Gastroesophageal sphincter (tissue), 3 donors: ENCODE measurements around the gene GLDC.

Experiments
- EP300 ChIP-seq: sonication (generic); formaldehyde crosslinking; IDR thresholded peaks from one replicate; pipeline ENCODE4 v1.6.1; 2017; ENCODE audit warnings: antibody characterized with exemption, mild to moderate bottlenecking
- POLR2A ChIP-seq, 2 donors: fragments of 450-650 bp; IDR thresholded peaks; one replicate each; pipeline ENCODE4 v1.6.1; 2017; ENCODE audit warnings: antibody characterized with exemption in 2 of 2, mild to moderate bottlenecking in 2 of 2, moderate library complexity in 1 of 2
- TF ChIP-seq, protein P1 (sequence below), 4 experiments: fragments of 200-600 bp in 2 of 4; fragments of 450-650 bp in 2 of 4; sonication (generic) in 1 of 4; IDR thresholded peaks; one replicate each; pipeline ENCODE4 v1.5.1; 2017 to 2019; ENCODE audit warnings: antibody characterized with exemption in 4 of 4, mild to moderate bottlenecking in 2 of 4, moderate library complexity in 2 of 4

DNA sequence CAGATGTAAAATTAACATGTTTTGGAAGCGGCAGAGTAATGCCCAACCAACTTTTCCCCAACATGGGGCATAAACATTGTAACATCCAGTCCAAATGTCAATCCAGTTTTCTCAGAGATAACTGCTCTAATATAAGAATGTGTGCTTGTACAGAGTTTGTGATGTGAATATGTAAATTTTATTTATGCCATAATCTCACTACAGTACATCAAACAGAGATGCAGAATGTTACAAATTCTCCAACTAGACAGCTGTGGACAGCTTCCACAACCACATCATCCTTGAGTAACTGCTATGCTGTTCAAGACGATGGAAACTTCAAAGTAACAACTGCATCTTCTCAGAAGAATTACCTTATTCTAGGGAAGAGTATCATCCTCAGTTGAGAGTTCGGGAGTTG is 109.9 kb downstream of the GLDC start:
- TF ChIP-seq, protein P1, sequence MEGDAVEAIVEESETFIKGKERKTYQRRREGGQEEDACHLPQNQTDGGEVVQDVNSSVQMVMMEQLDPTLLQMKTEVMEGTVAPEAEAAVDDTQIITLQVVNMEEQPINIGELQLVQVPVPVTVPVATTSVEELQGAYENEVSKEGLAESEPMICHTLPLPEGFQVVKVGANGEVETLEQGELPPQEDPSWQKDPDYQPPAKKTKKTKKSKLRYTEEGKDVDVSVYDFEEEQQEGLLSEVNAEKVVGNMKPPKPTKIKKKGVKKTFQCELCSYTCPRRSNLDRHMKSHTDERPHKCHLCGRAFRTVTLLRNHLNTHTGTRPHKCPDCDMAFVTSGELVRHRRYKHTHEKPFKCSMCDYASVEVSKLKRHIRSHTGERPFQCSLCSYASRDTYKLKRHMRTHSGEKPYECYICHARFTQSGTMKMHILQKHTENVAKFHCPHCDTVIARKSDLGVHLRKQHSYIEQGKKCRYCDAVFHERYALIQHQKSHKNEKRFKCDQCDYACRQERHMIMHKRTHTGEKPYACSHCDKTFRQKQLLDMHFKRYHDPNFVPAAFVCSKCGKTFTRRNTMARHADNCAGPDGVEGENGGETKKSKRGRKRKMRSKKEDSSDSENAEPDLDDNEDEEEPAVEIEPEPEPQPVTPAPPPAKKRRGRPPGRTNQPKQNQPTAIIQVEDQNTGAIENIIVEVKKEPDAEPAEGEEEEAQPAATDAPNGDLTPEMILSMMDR (IDR thresholded peaks at IDR 0.05), result no peak
- TF ChIP-seq POLR2A (IDR thresholded peaks at IDR 0.05) (no peak), EP300 (no peak)
